Measurements from ENCODE around the gene IZUMO4.

Gene IZUMO4

GRCh38 chr19:2121416-2122051 lies 24.8 kb downstream of the IZUMO4 start:
- Histone ChIP-seq H3K36me3 (replicated peaks; ENCODE audit: insufficient read depth, low read length) (peaks cover 25% of the 10 kb centered on the region), H3K9me3 (replicated peaks; ENCODE audit: insufficient read depth, low read length) (no peaks in the 10 kb centered on the region)
- no peak for TF ChIP-seq EZH2phosphoT487 (IDR thresholded peaks at IDR 0.05; ENCODE audit: low read length)
- TF ChIP-seq EZH2 (optimal IDR thresholded peaks at IDR 0.05; ENCODE audit: low read depth, low read length), result no peak
- TF ChIP-seq, protein P1, sequence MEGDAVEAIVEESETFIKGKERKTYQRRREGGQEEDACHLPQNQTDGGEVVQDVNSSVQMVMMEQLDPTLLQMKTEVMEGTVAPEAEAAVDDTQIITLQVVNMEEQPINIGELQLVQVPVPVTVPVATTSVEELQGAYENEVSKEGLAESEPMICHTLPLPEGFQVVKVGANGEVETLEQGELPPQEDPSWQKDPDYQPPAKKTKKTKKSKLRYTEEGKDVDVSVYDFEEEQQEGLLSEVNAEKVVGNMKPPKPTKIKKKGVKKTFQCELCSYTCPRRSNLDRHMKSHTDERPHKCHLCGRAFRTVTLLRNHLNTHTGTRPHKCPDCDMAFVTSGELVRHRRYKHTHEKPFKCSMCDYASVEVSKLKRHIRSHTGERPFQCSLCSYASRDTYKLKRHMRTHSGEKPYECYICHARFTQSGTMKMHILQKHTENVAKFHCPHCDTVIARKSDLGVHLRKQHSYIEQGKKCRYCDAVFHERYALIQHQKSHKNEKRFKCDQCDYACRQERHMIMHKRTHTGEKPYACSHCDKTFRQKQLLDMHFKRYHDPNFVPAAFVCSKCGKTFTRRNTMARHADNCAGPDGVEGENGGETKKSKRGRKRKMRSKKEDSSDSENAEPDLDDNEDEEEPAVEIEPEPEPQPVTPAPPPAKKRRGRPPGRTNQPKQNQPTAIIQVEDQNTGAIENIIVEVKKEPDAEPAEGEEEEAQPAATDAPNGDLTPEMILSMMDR (IDR thresholded peaks at IDR 0.05; ENCODE audit: low read length), result no peak

GRCh38 chr19:2122251-2122650 lies 25.5 kb downstream of the IZUMO4 start:
- Histone ChIP-seq H3K4me3 (ENCODE audit: low read length) (no peak overlapping the region), H3K27me3 (replicated peaks; ENCODE audit: insufficient read depth, low read length) (no peaks in the 10 kb centered on the region), H4K20me1 (ENCODE audit: insufficient read depth, low read length) (no peaks in the 10 kb centered on the region), H3K4me1 (ENCODE audit: low read length) (no peaks in the 10 kb centered on the region), H2AFZ (ENCODE audit: low read length) (no peak overlapping the region), H3K9ac (ENCODE audit: low read length) (no peak overlapping the region), H3K36me3 (replicated peaks; ENCODE audit: insufficient read depth, low read length) (peaks cover 20% of the 10 kb centered on the region; the same call in 1 of the 2 replicates), H3K9me3 (replicated peaks; ENCODE audit: insufficient read depth, low read length) (no peaks in the 10 kb centered on the region), H3K27ac (ENCODE audit: low read length) (no peak overlapping the region), H3F3A (ENCODE audit: insufficient read depth, low read length) (no peaks in the 10 kb centered on the region), H3K4me2 (ENCODE audit: low read depth, low read length) (no peak overlapping the region), H3K9me2 (replicated peaks; ENCODE audit: insufficient read depth, low read length) (no peaks in the 10 kb centered on the region), H3K79me2 (ENCODE audit: low read length) (peaks cover 31% of the 10 kb centered on the region; the same call in 1 of the 2 replicates)
- TF ChIP-seq EZH2 (optimal IDR thresholded peaks at IDR 0.05; ENCODE audit: low read depth, low read length), result no peak
- TF ChIP-seq, protein P1 (IDR thresholded peaks at IDR 0.05; ENCODE audit: low read length), result no peak
- TF ChIP-seq EZH2phosphoT487 (IDR thresholded peaks at IDR 0.05; ENCODE audit: low read length), result no peak
- DNase-seq, result no peak

More at GRCh38 chr19:2121416-2122051, 24.8 kb downstream of the IZUMO4 start:
- H2AFZ ChIP-seq (ENCODE audit: low read length), result no peak overlapping the region
- no peak overlapping the region for H3K27ac ChIP-seq (ENCODE audit: low read length)
- H3K79me2 ChIP-seq (ENCODE audit: low read length), result peaks cover 31% of the 10 kb centered on the region; the same call in 1 of the 2 replicates
- no peaks in the 10 kb centered on the region for H3K4me1 ChIP-seq (ENCODE audit: low read length)
- H3K9me2 ChIP-seq (replicated peaks; ENCODE audit: insufficient read depth, low read length), result no peaks in the 10 kb centered on the region
- H3K27me3 ChIP-seq (replicated peaks; ENCODE audit: insufficient read depth, low read length), result no peaks in the 10 kb centered on the region
- no peak overlapping the region for H3K4me2 ChIP-seq (ENCODE audit: low read depth, low read length)
- H4K20me1 ChIP-seq (ENCODE audit: insufficient read depth, low read length), result no peaks in the 10 kb centered on the region
- no peak overlapping the region for H3K9ac ChIP-seq (ENCODE audit: low read length)
- no peaks in the 10 kb centered on the region for H3F3A ChIP-seq (ENCODE audit: insufficient read depth, low read length)
- H3K4me3 ChIP-seq (ENCODE audit: low read length), result no peak overlapping the region
- DNase-seq, result no peak

DNA sequence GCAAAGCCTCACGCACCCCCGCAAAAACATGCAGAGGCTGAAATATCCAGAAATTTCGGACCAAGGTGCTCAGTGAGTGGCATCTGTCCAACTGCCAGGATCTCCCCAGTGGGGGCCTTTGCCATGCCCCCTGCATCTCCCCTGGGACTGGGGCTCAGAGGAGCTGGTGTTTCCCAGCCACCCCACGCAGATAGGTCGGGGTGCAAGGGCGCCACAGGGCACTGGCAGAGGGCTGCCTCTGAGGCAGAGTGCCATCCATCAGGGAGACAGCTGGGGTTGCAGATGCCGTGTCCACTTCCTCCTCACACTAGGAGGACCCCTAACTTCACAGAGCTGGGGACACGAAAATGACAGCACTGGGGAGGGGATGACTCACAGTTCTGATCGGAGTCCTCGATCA lies 26.3 kb downstream of the IZUMO4 start:
- H3K9me2 ChIP-seq (replicated peaks; ENCODE audit: insufficient read depth, low read length), result no peaks in the 10 kb centered on the region
- peaks cover 36% of the 10 kb centered on the region; the same call in 1 of the 2 replicates for H3K79me2 ChIP-seq (ENCODE audit: low read length)
- H3K4me3 ChIP-seq (ENCODE audit: low read length), result no peak overlapping the region
- H3K4me2 ChIP-seq (ENCODE audit: low read depth, low read length), result no peak overlapping the region
- H3K36me3 ChIP-seq (replicated peaks; ENCODE audit: insufficient read depth, low read length), result peaks cover 16% of the 10 kb centered on the region; the same call in 1 of the 2 replicates
- H3K9ac ChIP-seq (ENCODE audit: low read length), result no peak overlapping the region
- H4K20me1 ChIP-seq (ENCODE audit: insufficient read depth, low read length), result no peaks in the 10 kb centered on the region
- no peaks in the 10 kb centered on the region for H3K4me1 ChIP-seq (ENCODE audit: low read length)
- DNase-seq, result no peak
- TF ChIP-seq EZH2phosphoT487 (IDR thresholded peaks at IDR 0.05; ENCODE audit: low read length), result no peak
- TF ChIP-seq, protein P1 (IDR thresholded peaks at IDR 0.05; ENCODE audit: low read length), result no peak
- TF ChIP-seq EZH2 (optimal IDR thresholded peaks at IDR 0.05; ENCODE audit: low read depth, low read length), result no peak
- H3K9me3 ChIP-seq (replicated peaks; ENCODE audit: insufficient read depth, low read length), result no peaks in the 10 kb centered on the region
- no peaks in the 10 kb centered on the region for H3K27me3 ChIP-seq (replicated peaks; ENCODE audit: insufficient read depth, low read length)
- H2AFZ ChIP-seq (ENCODE audit: low read length), result no peak overlapping the region
- H3F3A ChIP-seq (ENCODE audit: insufficient read depth, low read length), result no peaks in the 10 kb centered on the region
- H3K27ac ChIP-seq (ENCODE audit: low read length), result no peak overlapping the region
